Right lobe of liver (tissue), 6 donors: ENCODE results near the gene SPATS2. TPM values are rescaled to one million over a fixed set of nuclear protein-coding genes. Genes with fewer than 3 reads are reported as not detected.

ENCODE experiments used
- ATAC-seq, 4 donors: fragments of 200-7000 bp; cut with Tn5 transposase; one replicate each; pipeline ENCODE4 v1.9.1; 2020; ENCODE audit warnings: mild to moderate bottlenecking in 4 of 4, moderate library complexity in 4 of 4
- DNase-seq, 3 donors: peaks; one replicate each; pipeline ENCODE4 v3.0.0-alpha.2; 2020
- H3K27ac ChIP-seq, 3 donors: fragments of 200-600 bp; one replicate each; pipeline ENCODE4 v1.8.0; 2022
- H3K27me3 ChIP-seq, 2 donors: fragments of 200-600 bp; one replicate each; pipeline ENCODE4 v1.8.0; 2022
- H3K36me3 ChIP-seq, 4 donors: fragments of 200-600 bp; sonication (generic) in 1 of 4; one replicate each; pipeline versions ENCODE4 v1.5.1 to v1.8.0; 2017 to 2022; ENCODE audit warnings: control low read depth in 1 of 4
- H3K4me1 ChIP-seq, 4 donors: fragments of 200-600 bp; sonication (generic) in 1 of 4; one replicate each; pipeline versions ENCODE4 v1.5.1 to v1.8.0; 2017 to 2022; ENCODE audit warnings: control low read depth in 1 of 4
- H3K4me3 ChIP-seq, 3 donors: fragments of 200-600 bp; one replicate each; pipeline ENCODE4 v1.8.0; 2022
- H3K9me3 ChIP-seq, 4 donors: fragments of 200-600 bp; sonication (generic) in 1 of 4; one replicate each; pipeline versions ENCODE4 v1.5.1 to v1.8.0; 2017 to 2022; ENCODE audit warnings: control low read depth in 1 of 4
- CTCF ChIP-seq, 4 donors: fragments of 200-600 bp in 3 of 4; fragments of 450-650 bp in 1 of 4; IDR thresholded peaks; one replicate each; pipeline versions ENCODE4 v1.5.1 to v1.8.0; 2016 to 2022; ENCODE audit warnings: antibody characterized with exemption in 4 of 4, mild to moderate bottlenecking in 2 of 4
- POLR2A ChIP-seq: fragments of 450-650 bp; IDR thresholded peaks from one replicate; pipeline ENCODE4 v1.6.1; 2017; ENCODE audit warnings: antibody characterized with exemption, mild to moderate bottlenecking
- WGBS: methylation state at CpG from one replicate; pipeline ENCODE4 v1.1.6; 2018; ENCODE audit warnings: low coverage, low lambda C conversion rate; ENCODE audit not compliant: insufficient coverage; ENCODE audit errors: missing lambda C conversion rate; 5-methylcytosine and 5-hydroxymethylcytosine counted together
- intact Hi-C, 2 donors: fragments of 100-400 bp; cut with DNase I; formaldehyde crosslinking; loops; one replicate each; pipeline versions ENCODE4 v1.11.2 to v1.14.1; 2022
- total RNA-seq, 6 experiments: library from RNA; depleted of rRNA in 2 of 6; stranded (reverse); fragments of >200 nt in 2 of 6; fragmentation: NEBNext Ultra II Directional in 3 of 6; extraction: Animal tissue kit (Norgen Biotek cat#: 25700) in 3 of 6; gene quantifications; one replicate each; pipeline versions ENCODE4 v1.1.0 to v1.2.4, GENCODE V29; 2016 to 2023
- donor health status: DM: no; HTN: yes; CAD: no.
- donor health status: DM: no; HTN: no; CAD: no.
- donor health status: DM: no; HTN: no; CAD: no.
- donor health status: DM: no; HTN: yes; CAD: no.
- donor health status: DM: no; HTN: yes; CAD: no.

SPATS2 gene
- total RNA-seq, 6 experiments from 2014 or later: 3.2 to 6.1 (median 4.4) TPM

DNA sequence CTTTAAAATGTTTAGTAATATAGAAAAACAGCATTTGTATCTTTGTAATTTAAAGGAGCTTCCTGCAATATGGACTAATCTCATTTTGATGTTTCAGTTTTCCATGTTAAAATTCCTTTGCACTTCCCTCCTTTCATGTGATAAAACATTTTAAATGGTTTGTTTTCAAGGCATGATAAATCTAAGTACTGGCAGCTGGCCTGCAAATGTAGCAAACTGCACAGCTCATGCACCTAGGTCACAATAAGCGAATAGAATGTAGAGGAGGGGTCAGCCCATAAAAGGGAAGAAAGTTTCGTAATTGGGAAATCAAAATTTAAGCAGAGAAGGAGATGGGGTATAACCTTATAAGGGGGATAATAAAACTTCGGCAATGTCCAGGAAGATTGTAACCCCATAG, 91.6 kb downstream of the SPATS2 start:
- no peak for DNase-seq
- H3K36me3 ChIP-seq: no peaks in the 10 kb centered on the region
- H3K4me1 ChIP-seq: peaks cover 0 to 5% (median 0%) of the 10 kb centered on the region in 4 donors
- TF ChIP-seq CTCF (IDR thresholded peaks at IDR 0.05): no peak
- no peak for TF ChIP-seq POLR2A
- 80% methylated on average over 3 of the region's 3 CpGs for WGBS
- ATAC-seq: no peak
- H3K27me3 ChIP-seq: no peaks in the 10 kb centered on the region
- intact Hi-C loops: no loop called here
- no peak overlapping the region for H3K27ac ChIP-seq
- H3K9me3 ChIP-seq: no peaks in the 10 kb centered on the region
- H3K4me3 ChIP-seq: no peak overlapping the region

GRCh38 chr12:49461221-49461620, 94.0 kb downstream of the SPATS2 start:
- Histone ChIP-seq H3K4me1 (peaks cover 0 to 5% (median 0%) of the 10 kb centered on the region in 4 donors), H3K27ac (no peak overlapping the region), H3K27me3 (no peaks in the 10 kb centered on the region), H3K4me3 (peak overlapping the region in 1 of 3 donors; percentile 1), H3K9me3 (no peaks in the 10 kb centered on the region), H3K36me3 (no peaks in the 10 kb centered on the region)
- intact Hi-C loops: no loop called here
- ATAC-seq (no peak), DNase-seq (no peak)
- no peak for TF ChIP-seq CTCF (IDR thresholded peaks at IDR 0.05)
- no peak for TF ChIP-seq POLR2A
- 33% methylated on average over 1 of the region's 1 CpG for WGBS

DNA sequence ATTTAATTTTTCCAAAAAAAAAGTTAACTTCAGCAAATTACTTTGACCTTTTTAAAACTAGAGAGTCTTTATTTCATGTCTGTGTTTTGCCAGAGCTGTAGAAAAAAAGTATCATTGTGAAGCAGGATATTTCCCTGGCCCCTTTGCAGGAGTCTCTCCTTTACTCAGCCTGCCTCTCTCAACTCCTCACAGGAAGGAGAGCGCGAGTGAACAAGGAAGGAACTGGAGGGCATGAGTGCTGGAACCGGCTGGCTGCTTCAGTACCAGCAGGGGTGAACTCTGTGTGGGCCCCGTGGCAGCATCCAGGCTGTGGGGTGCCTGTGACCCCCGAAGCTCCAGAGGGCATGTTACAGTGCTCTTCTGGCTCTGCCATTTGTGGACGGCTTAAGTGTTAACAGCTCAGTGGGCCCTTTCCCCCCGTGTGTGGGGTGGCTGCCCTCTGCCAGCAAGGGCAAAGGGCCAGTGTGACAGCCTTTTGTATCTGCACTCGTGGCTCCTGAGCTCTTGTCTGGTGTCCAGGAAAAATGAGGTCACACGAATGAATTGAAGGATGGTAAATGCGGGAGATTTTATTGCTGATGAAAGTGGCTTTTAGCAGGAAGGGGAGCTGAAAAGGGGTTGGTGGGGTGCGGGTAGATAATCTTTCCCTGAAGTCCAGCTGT, 95.0 kb downstream of the SPATS2 start:
- H3K27me3 ChIP-seq: no peaks in the 10 kb centered on the region
- ATAC-seq: peak; percentile 19 to 91 (median 74)
- peak; percentile 57 to 76 (median 64) for DNase-seq

DNA sequence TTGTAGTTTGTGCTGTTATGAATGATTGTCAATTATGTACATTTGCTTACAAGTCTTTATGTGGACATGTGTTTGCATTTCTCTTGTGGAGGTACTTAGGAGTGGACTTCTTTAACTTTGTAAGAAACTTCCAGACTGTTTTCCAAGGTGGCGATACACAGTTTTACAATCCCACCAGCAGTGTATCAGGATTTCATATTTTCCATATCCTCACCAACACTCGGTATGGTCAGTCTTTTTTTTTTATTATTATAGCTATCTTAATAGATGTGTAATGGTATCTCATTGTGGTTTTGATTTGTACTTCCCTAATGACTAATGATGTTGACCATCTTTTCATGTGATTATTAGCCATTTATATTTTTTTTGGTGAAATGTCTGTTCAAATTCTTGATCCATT, 97.9 kb downstream of the SPATS2 start:
- H3K9me3 ChIP-seq: no peaks in the 10 kb centered on the region
- peaks cover 0 to 5% (median 0%) of the 10 kb centered on the region in 4 donors for H3K4me1 ChIP-seq
- no peaks in the 10 kb centered on the region for H3K36me3 ChIP-seq
- no peak overlapping the region for H3K4me3 ChIP-seq
- TF ChIP-seq CTCF (IDR thresholded peaks at IDR 0.05) (no peak), POLR2A (no peak)
- 90% methylated on average over 2 of the region's 2 CpGs for WGBS
- no peak for ATAC-seq
- H3K27me3 ChIP-seq: no peaks in the 10 kb centered on the region
- intact Hi-C loops: no loop called here
- H3K27ac ChIP-seq: no peak overlapping the region
- no peak for DNase-seq

More for the DNA sequence above, 95.0 kb downstream of the SPATS2 start:
- TF ChIP-seq CTCF (IDR thresholded peaks at IDR 0.05) (no peak), POLR2A (no peak)
- Histone ChIP-seq H3K27ac (no peak overlapping the region), H3K9me3 (no peaks in the 10 kb centered on the region), H3K36me3 (no peaks in the 10 kb centered on the region), H3K4me3 (no peak overlapping the region), H3K4me1 (peaks cover 0 to 5% (median 0%) of the 10 kb centered on the region in 4 donors)
- WGBS: 38% methylated on average over 9 of the region's 11 CpGs
- intact Hi-C loops: no loop called here
